ENCODE data around the gene LENG9.

DNA sequence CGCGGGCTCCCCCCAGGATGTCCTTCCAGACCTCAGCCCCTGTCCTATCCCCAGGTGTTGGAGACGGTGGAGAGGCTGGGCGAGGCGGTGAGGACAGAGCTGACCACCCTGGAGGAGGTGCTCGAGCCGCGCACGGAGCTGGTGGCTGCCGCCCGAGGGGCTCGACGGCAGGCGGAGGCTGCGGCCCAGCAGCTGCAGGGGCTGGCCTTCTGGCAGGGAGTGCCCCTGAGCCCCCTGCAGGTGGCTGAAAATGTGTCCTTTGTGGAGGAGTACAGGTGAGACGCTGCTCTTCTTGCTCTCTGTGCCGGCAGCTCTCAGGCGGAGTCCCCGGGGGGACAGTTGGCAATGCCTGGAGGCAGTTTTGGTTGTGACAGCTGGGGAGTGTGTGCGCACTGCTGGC lies 41.4 kb downstream of the LENG9 start:
- TF ChIP-seq CTCF (conservative IDR thresholded peaks at IDR 0.05; ENCODE audit: low read depth, low read length) (no peak), EZH2 (IDR thresholded peaks at IDR 0.05; ENCODE audit: borderline replicate concordance, low read depth, low read length, poor library complexity, severe bottlenecking) (no peak)
